HG02610 (cell line): Measurements from ENCODE around the gene KBTBD2.
A peak's percentile ranks its signal among the peaks of the same experiment; 100 is the strongest.
"Not testable (repeated sequence)": the region's sequence is repeated elsewhere in the genome, so short reads cannot be mapped to it uniquely, and the experiment has no call there.

Experiments
- ATAC-seq: cut with Tn5 transposase; IDR thresholded peaks from one replicate; pipeline ENCODE4 v1.9.1; 2021; ENCODE audit warnings: mild to moderate bottlenecking, moderate library complexity; ENCODE audit not compliant: unreplicated experiment

The KBTBD2 gene

GRCh38 chr7:32857063-32857462, 34.5 kb downstream of the KBTBD2 start:
- not testable (repeated sequence) for ATAC-seq

DNA sequence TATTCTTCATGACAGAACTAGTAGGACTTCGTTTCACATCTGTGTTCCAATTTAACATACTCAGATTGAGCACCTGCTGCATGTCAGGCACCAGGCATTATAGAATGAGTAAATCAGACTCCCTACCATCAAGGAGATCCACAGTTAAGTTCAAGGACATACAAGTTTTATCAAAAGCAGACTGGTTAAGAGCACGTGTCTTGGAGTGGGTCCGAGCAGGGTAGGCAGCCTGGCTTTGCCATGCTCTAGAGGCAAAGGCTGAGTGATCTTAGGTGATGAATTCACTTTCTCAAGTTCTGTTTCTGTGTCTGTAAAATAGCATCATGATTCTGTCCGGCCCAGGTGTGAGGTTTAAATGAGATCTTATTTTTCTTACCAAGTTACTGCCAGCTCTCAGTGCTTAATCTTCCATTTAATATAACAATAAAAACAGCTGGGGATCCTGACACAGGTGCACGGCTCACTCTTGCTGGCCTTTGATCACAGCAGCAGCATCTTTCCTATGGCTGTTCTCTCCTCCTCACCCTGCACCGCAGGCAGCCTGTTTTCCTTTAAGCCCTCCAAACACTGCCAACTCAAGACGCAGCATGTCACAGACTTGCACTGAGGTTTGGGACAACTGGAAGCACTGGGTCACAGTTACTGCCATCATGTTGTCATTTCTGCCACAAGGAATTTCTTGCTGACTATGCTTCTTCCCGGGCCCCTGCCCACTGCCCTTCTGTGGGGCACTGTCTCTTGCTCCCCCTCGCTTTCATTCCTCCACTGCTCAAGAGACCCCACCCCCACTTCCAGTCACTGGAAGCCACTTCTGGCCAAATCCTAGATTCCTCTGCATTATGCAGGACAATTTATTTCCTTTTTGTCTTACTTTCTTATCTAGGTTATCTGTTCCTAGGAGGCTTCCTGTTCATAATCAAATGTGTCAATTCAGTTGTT, 35.5 kb downstream of the KBTBD2 start:
- ATAC-seq, result not testable (repeated sequence)

GRCh38 chr7:32850654-32851053, 40.9 kb downstream of the KBTBD2 start:
- not testable (repeated sequence) for ATAC-seq

GRCh38 chr7:32848655-32849054, 42.9 kb downstream of the KBTBD2 start:
- not testable (repeated sequence) for ATAC-seq

DNA sequence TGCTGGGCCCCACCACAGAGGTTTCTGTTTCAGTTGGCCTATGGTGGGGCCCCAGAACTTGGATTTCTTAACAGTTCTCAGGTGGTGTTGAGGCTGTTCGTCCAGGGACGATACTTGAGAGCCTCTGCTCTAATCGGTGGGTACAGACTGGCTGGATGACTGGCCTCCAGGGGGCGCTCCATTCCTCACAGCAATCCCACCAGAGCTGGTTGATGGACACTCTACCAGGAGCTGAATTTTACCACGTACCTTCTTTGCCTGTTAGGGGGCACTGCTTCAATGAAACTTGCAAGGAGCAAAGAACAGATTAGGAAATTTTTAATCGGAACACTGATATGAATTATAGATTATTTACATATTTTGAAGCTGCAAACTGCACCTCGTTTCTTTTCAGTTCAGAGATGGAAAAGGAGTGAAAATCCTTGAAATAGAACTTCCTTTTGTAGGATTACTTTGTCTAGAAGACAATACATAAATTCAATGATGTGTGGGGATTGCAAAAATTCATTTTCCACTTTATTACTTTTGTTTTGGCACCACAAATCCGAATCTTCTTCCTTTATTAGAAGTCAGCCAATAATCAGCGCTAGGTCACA, 44.8 kb downstream of the KBTBD2 start:
- ATAC-seq, result peak; percentile 100

DNA sequence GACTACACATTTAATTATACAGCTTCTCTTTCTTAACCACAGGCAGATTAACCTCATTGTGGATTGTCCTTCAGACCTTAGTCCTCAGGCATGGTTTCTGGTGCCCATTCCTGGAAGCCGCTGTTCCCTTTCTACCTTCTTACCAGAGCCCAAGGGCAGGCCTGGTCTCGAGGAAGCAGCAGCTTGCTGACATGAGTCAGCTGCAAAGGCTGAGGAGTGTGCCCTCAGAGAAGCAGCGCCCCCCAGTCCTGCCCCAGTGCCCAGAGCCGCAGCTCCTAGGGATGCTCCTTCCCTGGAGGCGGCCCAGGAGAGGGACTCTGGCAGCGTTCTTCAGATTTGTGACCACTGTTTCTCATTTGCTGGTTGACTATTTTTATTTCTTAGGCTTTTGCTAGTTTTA, 46.8 kb downstream of the KBTBD2 start:
- ATAC-seq, result not testable (repeated sequence)

- not testable (repeated sequence) for ATAC-seq
These were observed 47.8 kb downstream of the KBTBD2 start for GRCh38 chr7:32843763-32844162.

GRCh38 chr7:32839846-32840245, 51.7 kb downstream of the KBTBD2 start:
- ATAC-seq, result not testable (repeated sequence)

DNA sequence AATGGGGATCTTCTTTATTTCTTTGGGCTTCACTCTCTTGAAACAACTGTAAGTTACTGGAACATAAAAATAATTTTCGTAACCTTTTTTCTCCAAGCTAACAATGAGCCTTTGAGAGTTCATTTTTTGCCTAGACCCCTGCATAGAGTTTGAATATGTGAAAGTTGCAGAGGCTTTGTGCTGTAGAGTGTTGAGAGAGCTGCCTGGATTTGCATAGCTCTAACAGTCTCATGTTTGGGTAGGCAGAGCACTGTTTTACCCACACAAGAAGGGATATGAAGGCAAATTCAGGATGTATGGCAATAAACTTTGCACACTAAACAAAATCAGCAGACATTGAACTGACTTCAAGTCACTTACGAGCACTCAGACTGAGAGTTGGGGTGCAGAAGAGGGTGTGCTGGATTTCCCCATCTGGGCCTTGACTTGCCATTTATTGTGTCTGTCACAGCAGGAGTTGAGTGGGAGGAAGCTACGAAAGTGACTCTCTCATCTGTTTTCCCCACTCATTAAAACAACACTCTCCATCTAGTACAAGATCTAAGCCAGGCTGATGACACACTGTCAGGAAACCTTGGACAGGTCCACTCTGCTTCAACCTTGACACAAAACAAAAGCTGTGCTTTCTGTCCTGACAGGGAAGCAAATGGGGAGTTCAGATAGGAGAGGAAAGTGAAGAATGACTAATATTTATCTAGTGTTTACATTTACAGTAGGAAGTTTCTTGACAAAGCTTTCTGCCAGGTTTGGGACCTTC, 62.4 kb downstream of the KBTBD2 start:
- peak; percentile 58 for ATAC-seq
